ENCODE data around the gene DLD. TPM values are rescaled to one million over a fixed set of nuclear protein-coding genes. Genes with fewer than 3 reads are reported as not detected.

Gene DLD
- total and polyA plus RNA-seq, 2 of the 13 experiments (the other 11 are each of a cell fraction or from before 2014, with no cell fraction given): 56.8 to 95.2 TPM

- TF ChIP-seq ZNF639 (CRISPR knock-in tag; conservative IDR thresholded peaks at IDR 0.05) (no peak), ZNF382 (CRISPR knock-in tag; IDR thresholded peaks at IDR 0.05; ENCODE audit: borderline replicate concordance) (no peak), ZNF160 (CRISPR knock-in tag; IDR thresholded peaks at IDR 0.05) (no peak), ZNF512 (CRISPR knock-in tag; IDR thresholded peaks at IDR 0.05) (no peak), ZNF772 (CRISPR knock-in tag; IDR thresholded peaks at IDR 0.05) (no peak), MED8 (CRISPR knock-in tag; IDR thresholded peaks at IDR 0.05; ENCODE audit: insufficient replicate concordance) (no peak), GATAD2A (CRISPR knock-in tag; IDR thresholded peaks at IDR 0.05) (peak; percentile 96), ZNF280D (CRISPR knock-in tag; IDR thresholded peaks at IDR 0.05) (no peak), ZFP62 (CRISPR knock-in tag; IDR thresholded peaks at IDR 0.05) (no peak), MXD3 (CRISPR knock-in tag; IDR thresholded peaks at IDR 0.05) (no peak), ZBTB26 (CRISPR knock-in tag; IDR thresholded peaks at IDR 0.05; ENCODE audit: borderline replicate concordance) (no peak), ZBTB39 (CRISPR knock-in tag; IDR thresholded peaks at IDR 0.05) (peak; percentile 53; the same call in 1 of the 2 replicates), ZFP82 (CRISPR knock-in tag; IDR thresholded peaks at IDR 0.05; ENCODE audit: borderline replicate concordance) (no peak), NFYB (CRISPR knock-in tag; IDR thresholded peaks at IDR 0.05) (no peak), ZMYM3 (CRISPR knock-in tag; IDR thresholded peaks at IDR 0.05) (no peak), ZBTB21 (CRISPR knock-in tag; IDR thresholded peaks at IDR 0.05) (0 out of 2 replicates have a peak, but pooled peaks have one; percentile 23), TEF (CRISPR knock-in tag; IDR thresholded peaks at IDR 0.05) (no peak), ZSCAN31 (CRISPR knock-in tag; IDR thresholded peaks at IDR 0.05; ENCODE audit: low read depth) (no peak), JDP2 (CRISPR knock-in tag; IDR thresholded peaks at IDR 0.05; ENCODE audit: borderline replicate concordance) (no peak), ZNF75D (CRISPR knock-in tag; IDR thresholded peaks at IDR 0.05; ENCODE audit: borderline replicate concordance) (no peak)
Observed at GRCh38 chr7:107967420-107967819, 76.4 kb downstream of the DLD start (continued).

Data from HepG2 (cell line).